Measurements from ENCODE around the gene ATRIP. TPM values are rescaled to one million over a fixed set of nuclear protein-coding genes. Genes with fewer than 3 reads are reported as not detected.

ATRIP gene
- total RNA-seq, 2 donors from 2014 or later, result 11.7 to 16.1 TPM

- Histone ChIP-seq H3K36me3 (ENCODE audit: control insufficient read depth, insufficient read depth, low read length) (peaks cover 8% of the 10 kb centered on the region), H3K27ac (ENCODE audit: low read depth, low read length) (peak overlapping the region; percentile 21), H3K4me1 (ENCODE audit: control insufficient read depth, insufficient read depth, low read length) (peaks cover 12% of the 10 kb centered on the region), H3K9me3 (ENCODE audit: control insufficient read depth, low read length) (no peaks in the 10 kb centered on the region), H3K27me3 (ENCODE audit: control insufficient read depth, insufficient read depth, low read length, poor library complexity, severe bottlenecking) (no peaks in the 10 kb centered on the region), H3K9ac (ENCODE audit: extremely low read depth, low read length, poor library complexity, severe bottlenecking) (no peak overlapping the region), H3K4me3 (ENCODE audit: low read length) (no peak overlapping the region)
- DNase-seq, result no peak
- Mint-ChIP-seq H3K36me3 (ENCODE audit: low read depth) (peaks cover 16% of the 10 kb centered on the region), H3K4me3 (no peak overlapping the region), H3K27ac (peak overlapping the region; percentile 73), H3K4me1 (peaks cover 32% of the 10 kb centered on the region), H3K27me3 (ENCODE audit: insufficient read depth) (no peaks in the 10 kb centered on the region), H3K9me3 (no peaks in the 10 kb centered on the region)
- WGBS, 2 experiments (ENCODE audit: insufficient coverage in 1 of 2, insufficient read length in 1 of 2), result 80 to 84% methylated on average over 8 to 13 of the region's 13 CpGs
- no peak for TF ChIP-seq CTCF (conservative IDR thresholded peaks at IDR 0.05)
Observed at GRCh38 chr3:48425281-48425812, 21.2 kb upstream of the ATRIP start.

GRCh38 chr3:48426401-48426909, 20.1 kb upstream of the ATRIP start:
- DNase-seq, result no peak
- no peak overlapping the region for H3K4me3 ChIP-seq (ENCODE audit: low read length)
- H3K9me3 ChIP-seq (ENCODE audit: control insufficient read depth, low read length), result no peaks in the 10 kb centered on the region
- Mint-ChIP-seq H3K4me3 (no peak overlapping the region), H3K4me1 (peaks cover 39% of the 10 kb centered on the region), H3K27me3 (ENCODE audit: insufficient read depth) (no peaks in the 10 kb centered on the region), H3K27ac (no peak overlapping the region), H3K36me3 (ENCODE audit: low read depth) (peaks cover 16% of the 10 kb centered on the region), H3K9me3 (no peaks in the 10 kb centered on the region)
- H3K4me1 ChIP-seq (ENCODE audit: control insufficient read depth, insufficient read depth, low read length), result peaks cover 14% of the 10 kb centered on the region
- H3K27ac ChIP-seq (ENCODE audit: low read depth, low read length), result no peak overlapping the region
- WGBS, 2 experiments (ENCODE audit: insufficient coverage in 1 of 2, insufficient read length in 1 of 2), result 91 to 97% methylated on average over 11 of the region's 11 CpGs
- TF ChIP-seq CTCF (conservative IDR thresholded peaks at IDR 0.05), result no peak
- H3K36me3 ChIP-seq (ENCODE audit: control insufficient read depth, insufficient read depth, low read length), result peaks cover 6% of the 10 kb centered on the region
- H3K9ac ChIP-seq (ENCODE audit: extremely low read depth, low read length, poor library complexity, severe bottlenecking), result no peak overlapping the region
- no peaks in the 10 kb centered on the region for H3K27me3 ChIP-seq (ENCODE audit: control insufficient read depth, insufficient read depth, low read length, poor library complexity, severe bottlenecking)

- Histone ChIP-seq H3K9ac (ENCODE audit: extremely low read depth, low read length, poor library complexity, severe bottlenecking) (no peak overlapping the region), H3K27me3 (ENCODE audit: control insufficient read depth, insufficient read depth, low read length, poor library complexity, severe bottlenecking) (no peaks in the 10 kb centered on the region), H3K4me1 (ENCODE audit: control insufficient read depth, insufficient read depth, low read length) (peaks cover 14% of the 10 kb centered on the region), H3K9me3 (ENCODE audit: control insufficient read depth, low read length) (no peaks in the 10 kb centered on the region), H3K36me3 (ENCODE audit: control insufficient read depth, insufficient read depth, low read length) (peaks cover 7% of the 10 kb centered on the region), H3K27ac (ENCODE audit: low read depth, low read length) (no peak overlapping the region), H3K4me3 (ENCODE audit: low read length) (no peak overlapping the region)
- Mint-ChIP-seq H3K36me3 (ENCODE audit: low read depth) (peaks cover 16% of the 10 kb centered on the region), H3K9me3 (no peaks in the 10 kb centered on the region), H3K27ac (peak overlapping the region; percentile 88), H3K4me1 (peaks cover 43% of the 10 kb centered on the region), H3K27me3 (ENCODE audit: insufficient read depth) (no peaks in the 10 kb centered on the region), H3K4me3 (peak overlapping the region; percentile 90)
- 90 to 93% methylated on average over 6 to 8 of the region's 8 CpGs for WGBS, 2 experiments (ENCODE audit: insufficient coverage in 1 of 2, insufficient read length in 1 of 2)
- DNase-seq, result no peak
- no peak for TF ChIP-seq CTCF (conservative IDR thresholded peaks at IDR 0.05)
Observed at GRCh38 chr3:48426944-48427629, 19.4 kb upstream of the ATRIP start.
